ENCODE measurements around the gene RHOT2. TPM values are rescaled to one million over a fixed set of nuclear protein-coding genes. Genes with fewer than 3 reads are reported as not detected.
A peak's percentile ranks its signal among the peaks of the same experiment; 100 is the strongest.

Gene RHOT2
- total RNA-seq, 1 donor from 2014 or later, result 34.0 TPM

- H3K4me3 Mint-ChIP-seq, result peak overlapping the region; percentile 27
- Histone ChIP-seq H3K9ac (no peak overlapping the region), H3K79me2 (ENCODE audit: low read depth) (no peaks in the 10 kb centered on the region), H3K27me3 (no peaks in the 10 kb centered on the region), H2AFZ (replicated peaks) (no peak overlapping the region), H3K36me3 (no peaks in the 10 kb centered on the region), H4K20me1 (ENCODE audit: low read depth) (peaks cover 8% of the 10 kb centered on the region), H3K4me1 (peaks cover 5% of the 10 kb centered on the region), H3K4me3 (no peak overlapping the region), H3K4me2 (no peak overlapping the region), H3K27ac (no peak overlapping the region), H3K9me3 (ENCODE audit: low read depth) (no peaks in the 10 kb centered on the region), H3F3A (ENCODE audit: low read depth) (peaks cover 9% of the 10 kb centered on the region)
- no peak for DNase-seq (ENCODE audit: low spot score)
- peaks cover 3% of the 10 kb centered on the region for H3K4me1 Mint-ChIP-seq
- H3K27ac Mint-ChIP-seq, result no peak overlapping the region
- H3K9me3 Mint-ChIP-seq, result no peaks in the 10 kb centered on the region
- no peaks in the 10 kb centered on the region for H3K36me3 Mint-ChIP-seq
- TF ChIP-seq CTCF (IDR thresholded peaks at IDR 0.05), result no peak
- TF ChIP-seq EZH2 (IDR thresholded peaks at IDR 0.05), result no peak
- no peak for TF ChIP-seq EZH2phosphoT487 (IDR thresholded peaks at IDR 0.05)
- H3K27me3 Mint-ChIP-seq (ENCODE audit: insufficient read depth, low read depth), result no peaks in the 10 kb centered on the region
Observed at GRCh38 chr16:651844-652243, 16.1 kb upstream of the RHOT2 start.

- no peak overlapping the region for H3K9ac ChIP-seq
- Mint-ChIP-seq H3K27ac (no peak overlapping the region), H3K27me3 (ENCODE audit: insufficient read depth, low read depth) (no peaks in the 10 kb centered on the region), H3K9me3 (no peaks in the 10 kb centered on the region), H3K36me3 (no peaks in the 10 kb centered on the region), H3K4me3 (peak overlapping the region; percentile 35), H3K4me1 (peaks cover 3% of the 10 kb centered on the region)
- H3K27me3 ChIP-seq, result no peaks in the 10 kb centered on the region
- H2AFZ ChIP-seq (replicated peaks), result no peak overlapping the region
- no peak for TF ChIP-seq EZH2phosphoT487 (IDR thresholded peaks at IDR 0.05)
- TF ChIP-seq CTCF (IDR thresholded peaks at IDR 0.05), result no peak
- no peak for TF ChIP-seq EZH2 (IDR thresholded peaks at IDR 0.05)
- H3K9me3 ChIP-seq (ENCODE audit: low read depth), result no peaks in the 10 kb centered on the region
- no peak for DNase-seq (ENCODE audit: low spot score)
- H3K4me2 ChIP-seq, result no peak overlapping the region
- H3K4me1 ChIP-seq, result peaks cover 5% of the 10 kb centered on the region
- H3K79me2 ChIP-seq (ENCODE audit: low read depth), result no peaks in the 10 kb centered on the region
- peaks cover 5% of the 10 kb centered on the region for H4K20me1 ChIP-seq (ENCODE audit: low read depth)
- no peak overlapping the region for H3K27ac ChIP-seq
- no peaks in the 10 kb centered on the region for H3K36me3 ChIP-seq
- H3F3A ChIP-seq (ENCODE audit: low read depth), result peaks cover 9% of the 10 kb centered on the region
- no peak overlapping the region for H3K4me3 ChIP-seq
Observed at GRCh38 chr16:652454-653305, 15.3 kb upstream of the RHOT2 start.

- Histone ChIP-seq H3K27ac (no peak overlapping the region), H3K4me2 (no peak overlapping the region), H3K4me1 (no peaks in the 10 kb centered on the region), H3K79me2 (ENCODE audit: low read depth) (no peaks in the 10 kb centered on the region), H3K36me3 (no peaks in the 10 kb centered on the region), H3F3A (ENCODE audit: low read depth) (no peaks in the 10 kb centered on the region), H3K27me3 (no peaks in the 10 kb centered on the region), H2AFZ (replicated peaks) (no peak overlapping the region), H3K9ac (no peak overlapping the region), H4K20me1 (ENCODE audit: low read depth) (peaks cover 3% of the 10 kb centered on the region), H3K4me3 (no peak overlapping the region), H3K9me3 (ENCODE audit: low read depth) (no peaks in the 10 kb centered on the region)
- Mint-ChIP-seq H3K27ac (no peak overlapping the region), H3K4me1 (peaks cover 3% of the 10 kb centered on the region), H3K36me3 (no peaks in the 10 kb centered on the region), H3K9me3 (no peaks in the 10 kb centered on the region), H3K4me3 (no peak overlapping the region), H3K27me3 (ENCODE audit: insufficient read depth, low read depth) (no peaks in the 10 kb centered on the region)
- TF ChIP-seq EZH2phosphoT487 (IDR thresholded peaks at IDR 0.05), result no peak
- no peak for TF ChIP-seq EZH2 (IDR thresholded peaks at IDR 0.05)
- TF ChIP-seq CTCF (IDR thresholded peaks at IDR 0.05), result no peak
- no peak for DNase-seq (ENCODE audit: low spot score)
Observed at GRCh38 chr16:654034-654433, 13.9 kb upstream of the RHOT2 start.

Data from neural progenitor cell (in vitro differentiated cells).